Astrocyte (in vitro differentiated cells and primary cell): ENCODE measurements around the gene MAPK8IP2. TPM values are rescaled to one million over a fixed set of nuclear protein-coding genes. Genes with fewer than 3 reads are reported as not detected.

Source experiments
- DNase-seq: peaks from one replicate; pipeline ENCODE4 v3.0.0-alpha.2; 2010; ENCODE audit warnings: low read depth
- FAIRE-seq: peaks from 2 replicates; lab custom pipeline; 2011; peaks lifted over from hg19 to GRCh38; lab: Jason Lieb, UNC
- H2AFZ ChIP-seq: 2 replicates; pipeline ENCODE4 v1.6.0; 2012; ENCODE audit warnings: low read depth, low read length, inconsistent platforms
- H3K27ac ChIP-seq: 2 replicates; pipeline ENCODE4 v1.5.1; 2011; ENCODE audit warnings: low read depth, low read length, inconsistent platforms
- H3K27me3 ChIP-seq: 2 replicates; pipeline ENCODE4 v1.6.0; 2011; ENCODE audit warnings: low read length, inconsistent platforms; ENCODE audit not compliant: insufficient read depth
- H3K36me3 ChIP-seq: 2 replicates; pipeline ENCODE4 v1.5.1; 2011; ENCODE audit warnings: low read length, inconsistent platforms; ENCODE audit not compliant: insufficient read depth
- H3K4me1 ChIP-seq: 2 replicates; pipeline ENCODE4 v1.5.1; 2011; ENCODE audit warnings: low read length, inconsistent platforms; ENCODE audit not compliant: insufficient read depth
- H3K4me2 ChIP-seq: 2 replicates; pipeline ENCODE4 v1.6.0; 2012; ENCODE audit warnings: low read length, inconsistent platforms
- H3K4me3 ChIP-seq: 2 replicates; pipeline ENCODE4 v1.5.1; 2011; ENCODE audit warnings: low read depth, mild to moderate bottlenecking, low read length, inconsistent platforms; ENCODE audit not compliant: insufficient read depth
- H3K79me2 ChIP-seq: 2 replicates; pipeline ENCODE4 v1.6.0; 2012; ENCODE audit warnings: mild to moderate bottlenecking, low read length, inconsistent platforms; ENCODE audit not compliant: insufficient read depth
- H3K9ac ChIP-seq: 2 replicates; pipeline ENCODE4 v1.6.0; 2012; ENCODE audit warnings: mild to moderate bottlenecking, low read length, inconsistent platforms
- H3K9me3 ChIP-seq: 2 replicates; pipeline ENCODE4 v1.5.1; 2012; ENCODE audit warnings: low read depth, mild to moderate bottlenecking, low read length, inconsistent platforms; ENCODE audit not compliant: insufficient read depth
- H4K20me1 ChIP-seq: 2 replicates; pipeline ENCODE4 v1.6.0; 2012; ENCODE audit warnings: low read length, inconsistent platforms; ENCODE audit not compliant: insufficient read depth
- H3K27ac Mint-ChIP-seq: one replicate; pipeline ENCODE4 v1.8.0; 2021; ENCODE audit warnings: mild to moderate bottlenecking, mixed read lengths; ENCODE audit not compliant: unreplicated experiment
- H3K27me3 Mint-ChIP-seq: one replicate; pipeline ENCODE4 v1.8.0; 2021; ENCODE audit warnings: low read depth, mixed read lengths; ENCODE audit not compliant: unreplicated experiment
- H3K36me3 Mint-ChIP-seq: one replicate; pipeline ENCODE4 v1.8.0; 2021; ENCODE audit warnings: low read depth, mixed read lengths; ENCODE audit not compliant: unreplicated experiment
- H3K4me1 Mint-ChIP-seq: one replicate; pipeline ENCODE4 v1.8.0; 2021; ENCODE audit warnings: low read depth, mixed read lengths; ENCODE audit not compliant: unreplicated experiment
- H3K4me3 Mint-ChIP-seq: one replicate; pipeline ENCODE4 v1.8.0; 2021; ENCODE audit warnings: mild to moderate bottlenecking, moderate library complexity, mixed read lengths; ENCODE audit not compliant: unreplicated experiment
- H3K9me3 Mint-ChIP-seq: one replicate; pipeline ENCODE4 v1.8.0; 2021; ENCODE audit warnings: mild to moderate bottlenecking, mixed read lengths; ENCODE audit not compliant: unreplicated experiment
- CTCF ChIP-seq: IDR thresholded peaks from 2 replicates; pipeline ENCODE4 v1.5.1; 2011; ENCODE audit warnings: low read depth, mild to moderate bottlenecking, inconsistent platforms, low read length, moderate library complexity; ENCODE audit not compliant: insufficient read depth
- EZH2 ChIP-seq: IDR thresholded peaks from 2 replicates; pipeline ENCODE4 v1.6.1; 2012; ENCODE audit warnings: mild to moderate bottlenecking, low read length, inconsistent platforms; ENCODE audit not compliant: insufficient read depth
- total RNA-seq: library from RNA; stranded (reverse); gene quantifications from 2 replicates; pipeline ENCODE4 v1.2.1, GENCODE V29; 2021

Gene MAPK8IP2
- total RNA-seq, 1 donor from 2014 or later: 4.7 TPM

GRCh38 chr22:50624347-50625130 lies 23.9 kb downstream of the MAPK8IP2 start:
- FAIRE-seq (no peak), DNase-seq (no peak)
- Histone ChIP-seq H3K9ac (no peak overlapping the region), H2AFZ (no peak overlapping the region), H3K9me3 (no peaks in the 10 kb centered on the region), H3K4me2 (no peak overlapping the region), H3K27me3 (peaks cover 13% of the 10 kb centered on the region), H4K20me1 (peaks cover 9% of the 10 kb centered on the region), H3K4me3 (no peak overlapping the region), H3K79me2 (no peaks in the 10 kb centered on the region), H3K27ac (no peak overlapping the region), H3K36me3 (no peaks in the 10 kb centered on the region), H3K4me1 (peaks cover 13% of the 10 kb centered on the region)
- TF ChIP-seq EZH2 (no peak), CTCF (no peak)
- no peaks in the 10 kb centered on the region for H3K9me3 Mint-ChIP-seq
- peak overlapping the region; percentile 50 for H3K4me3 Mint-ChIP-seq
- peaks cover 11% of the 10 kb centered on the region for H3K27me3 Mint-ChIP-seq
- H3K36me3 Mint-ChIP-seq: peaks cover 2% of the 10 kb centered on the region
- H3K27ac Mint-ChIP-seq: no peak overlapping the region
- H3K4me1 Mint-ChIP-seq: peaks cover 11% of the 10 kb centered on the region

GRCh38 chr22:50625131-50625567 lies 24.6 kb downstream of the MAPK8IP2 start:
- Histone ChIP-seq H3K79me2 (no peaks in the 10 kb centered on the region), H3K4me2 (no peak overlapping the region), H3K9ac (no peak overlapping the region), H2AFZ (no peak overlapping the region), H4K20me1 (peaks cover 9% of the 10 kb centered on the region), H3K4me3 (no peak overlapping the region), H3K27me3 (peaks cover 11% of the 10 kb centered on the region), H3K9me3 (no peaks in the 10 kb centered on the region), H3K27ac (no peak overlapping the region), H3K36me3 (no peaks in the 10 kb centered on the region), H3K4me1 (peaks cover 13% of the 10 kb centered on the region)
- no peak overlapping the region for H3K27ac Mint-ChIP-seq
- peaks cover 2% of the 10 kb centered on the region for H3K36me3 Mint-ChIP-seq
- peaks cover 5% of the 10 kb centered on the region for H3K27me3 Mint-ChIP-seq
- FAIRE-seq: no peak
- no peaks in the 10 kb centered on the region for H3K9me3 Mint-ChIP-seq
- peaks cover 11% of the 10 kb centered on the region for H3K4me1 Mint-ChIP-seq
- TF ChIP-seq EZH2 (no peak), CTCF (no peak)
- no peak overlapping the region for H3K4me3 Mint-ChIP-seq
- no peak for DNase-seq

- Histone ChIP-seq H3K27ac (no peak overlapping the region), H4K20me1 (peaks cover 7% of the 10 kb centered on the region), H3K27me3 (peaks cover 10% of the 10 kb centered on the region), H3K9ac (no peak overlapping the region), H3K36me3 (no peaks in the 10 kb centered on the region), H2AFZ (no peak overlapping the region), H3K4me1 (peaks cover 13% of the 10 kb centered on the region), H3K4me2 (no peak overlapping the region), H3K79me2 (no peaks in the 10 kb centered on the region), H3K4me3 (no peak overlapping the region), H3K9me3 (no peaks in the 10 kb centered on the region)
- Mint-ChIP-seq H3K4me3 (no peak overlapping the region), H3K4me1 (peaks cover 11% of the 10 kb centered on the region), H3K27ac (no peak overlapping the region), H3K9me3 (no peaks in the 10 kb centered on the region), H3K27me3 (peaks cover 5% of the 10 kb centered on the region), H3K36me3 (peaks cover 2% of the 10 kb centered on the region)
- DNase-seq: no peak
- no peak for TF ChIP-seq CTCF
- no peak for TF ChIP-seq EZH2
- no peak for FAIRE-seq
Observed at GRCh38 chr22:50625568-50626313, 25.1 kb downstream of the MAPK8IP2 start.
